Loucy (cell line): ENCODE data around the gene ZNF71.

Experiments used
- CTCF ChIP-seq: fragments of 200-600 bp; sonication (generic); conservative IDR thresholded peaks from 2 replicates; pipeline ENCODE4 v1.5.1; 2014; ENCODE audit warnings: mild to moderate bottlenecking, antibody characterized with exemption, low read length
- EZH2phosphoT487 ChIP-seq: fragments of 200-600 bp; IDR thresholded peaks from 2 replicates; pipeline ENCODE4 v1.6.1; 2018; ENCODE audit warnings: antibody characterized with exemption, mild to moderate bottlenecking, moderate library complexity, borderline replicate concordance

- TF ChIP-seq CTCF (no peak), EZH2phosphoT487 (no peak)
Observed at GRCh38 chr19:56639217-56639616, 44.1 kb downstream of the ZNF71 start.
